ENCODE data around the gene EIF3K.

EIF3K gene

DNA sequence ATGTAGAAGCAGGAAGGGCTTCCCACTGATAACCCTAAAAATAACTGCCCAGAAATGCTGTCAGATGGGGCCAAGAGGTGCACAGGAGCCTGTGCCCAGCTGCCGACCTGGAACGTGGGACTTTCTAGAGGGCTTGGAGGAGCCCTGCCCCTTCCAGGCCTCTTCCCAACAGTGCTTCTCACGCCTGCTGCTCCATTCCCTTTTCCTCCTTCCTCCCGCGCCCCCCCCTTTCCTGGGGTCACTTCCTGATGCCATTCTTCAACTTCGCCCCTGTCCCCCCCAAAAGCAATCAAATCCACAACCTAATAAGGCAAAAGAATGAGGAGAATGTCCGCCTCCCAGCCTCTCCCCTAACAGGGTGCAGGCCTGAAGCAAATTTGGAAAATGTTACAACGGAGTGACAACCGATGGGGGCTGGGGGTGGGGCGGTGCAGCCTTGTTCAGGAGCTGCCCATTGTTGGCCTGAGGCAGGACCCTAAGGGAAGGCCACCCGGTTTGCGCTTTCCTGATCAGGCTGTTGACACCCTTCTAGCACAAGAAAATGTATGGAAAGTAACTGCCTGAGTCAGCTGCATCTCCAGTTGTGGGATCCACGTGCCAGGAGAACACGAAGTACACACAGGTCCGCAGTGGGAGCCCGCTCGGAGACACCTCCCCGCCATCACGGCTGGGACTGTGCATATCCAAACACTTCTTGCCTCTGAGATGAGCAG, 47.1 kb downstream of the EIF3K start:
- peaks cover 51% of the 10 kb centered on the region for H3K4me1 ChIP-seq (ENCODE audit: control insufficient read depth, insufficient read depth, low read length, unreplicated experiment)
- H3K27me3 ChIP-seq (ENCODE audit: insufficient read depth, low read length): no peaks in the 10 kb centered on the region
- H3K36me3 ChIP-seq (ENCODE audit: insufficient read depth, low read length): peaks cover 4% of the 10 kb centered on the region; the same call in 1 of the 2 replicates
- H3K79me2 ChIP-seq (ENCODE audit: control insufficient read depth, insufficient read depth, low read length, unreplicated experiment): peaks cover 95% of the 10 kb centered on the region
- peak overlapping the region; percentile 33; the same call in 1 of the 2 replicates for H3K4me3 ChIP-seq (ENCODE audit: low read depth, low read length)
- H2AFZ ChIP-seq (ENCODE audit: low read length, unreplicated experiment): no peak overlapping the region
- peak overlapping the region; percentile 91 for H3K27ac ChIP-seq (ENCODE audit: low read depth, low read length)

GRCh38 chr19:38666663-38667511, 47.9 kb downstream of the EIF3K start:
- H3K27ac ChIP-seq (ENCODE audit: low read depth, low read length): peak overlapping the region; percentile 91
- peak overlapping the region; percentile 25; the same call in 1 of the 2 replicates for H3K4me3 ChIP-seq (ENCODE audit: low read depth, low read length)
- H3K27me3 ChIP-seq (ENCODE audit: insufficient read depth, low read length): no peaks in the 10 kb centered on the region
- H2AFZ ChIP-seq (ENCODE audit: low read length, unreplicated experiment): no peak overlapping the region
- H3K36me3 ChIP-seq (ENCODE audit: insufficient read depth, low read length): peaks cover 2% of the 10 kb centered on the region; the same call in 1 of the 2 replicates
- H3K4me1 ChIP-seq (ENCODE audit: control insufficient read depth, insufficient read depth, low read length, unreplicated experiment): peaks cover 49% of the 10 kb centered on the region
- peaks cover 98% of the 10 kb centered on the region for H3K79me2 ChIP-seq (ENCODE audit: control insufficient read depth, insufficient read depth, low read length, unreplicated experiment)

GRCh38 chr19:38667661-38668171, 48.7 kb downstream of the EIF3K start:
- Histone ChIP-seq H3K27ac (ENCODE audit: low read depth, low read length) (peak overlapping the region; percentile 91), H3K36me3 (ENCODE audit: insufficient read depth, low read length) (no peaks in the 10 kb centered on the region), H3K4me3 (ENCODE audit: low read depth, low read length) (no peak overlapping the region), H2AFZ (ENCODE audit: low read length, unreplicated experiment) (no peak overlapping the region), H3K4me1 (ENCODE audit: control insufficient read depth, insufficient read depth, low read length, unreplicated experiment) (peaks cover 49% of the 10 kb centered on the region), H3K27me3 (ENCODE audit: insufficient read depth, low read length) (no peaks in the 10 kb centered on the region), H3K79me2 (ENCODE audit: control insufficient read depth, insufficient read depth, low read length, unreplicated experiment) (peaks cover 93% of the 10 kb centered on the region)

DNA sequence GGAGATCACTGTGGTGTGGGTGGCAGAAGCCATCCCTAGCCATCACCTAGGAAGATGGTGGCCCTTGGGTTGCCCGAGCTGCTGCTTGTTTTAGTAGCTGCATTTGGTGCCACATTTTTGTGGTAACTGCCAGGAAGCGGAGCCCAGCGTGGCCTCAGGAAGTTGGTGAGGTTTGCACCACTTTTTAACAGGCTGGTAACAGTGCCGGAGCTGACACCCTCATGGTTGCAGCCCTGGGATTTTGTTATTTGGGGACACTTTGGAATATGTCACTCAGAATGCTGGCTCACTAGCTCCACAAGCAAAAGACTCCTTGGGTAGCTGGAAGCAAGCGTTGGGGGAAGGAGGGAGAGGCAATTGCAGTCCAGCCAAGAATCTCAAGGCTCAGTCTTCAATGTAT, 50.6 kb downstream of the EIF3K start:
- H3K4me3 ChIP-seq (ENCODE audit: low read depth, low read length): no peak overlapping the region

DNA sequence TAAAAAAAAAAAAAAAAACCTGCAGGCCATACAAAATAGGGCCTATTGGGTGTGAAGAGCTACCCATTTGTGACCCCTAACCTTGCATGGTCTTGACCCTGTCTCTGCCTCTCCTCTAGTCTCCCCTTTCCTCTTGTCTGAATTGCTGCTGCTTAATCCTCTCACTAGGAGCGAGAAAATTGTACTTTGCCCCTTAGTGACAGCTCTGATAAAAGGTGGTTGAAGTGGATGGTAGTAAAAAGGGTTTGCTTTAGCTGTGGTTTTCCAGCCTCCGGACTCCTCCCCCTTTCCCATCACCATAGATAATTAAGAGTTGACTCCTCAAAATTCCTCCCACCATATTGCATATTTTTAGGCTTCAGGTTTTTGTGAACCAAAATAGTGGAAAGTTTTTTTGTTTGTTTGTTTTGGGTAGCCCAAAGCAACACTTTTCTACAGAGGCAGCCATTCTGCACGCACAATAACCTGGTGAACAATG, 52.0 kb downstream of the EIF3K start:
- Histone ChIP-seq H3K36me3 (ENCODE audit: insufficient read depth, low read length) (no peaks in the 10 kb centered on the region), H2AFZ (ENCODE audit: low read length, unreplicated experiment) (no peak overlapping the region), H3K79me2 (ENCODE audit: control insufficient read depth, insufficient read depth, low read length, unreplicated experiment) (peaks cover 88% of the 10 kb centered on the region), H3K4me3 (ENCODE audit: low read depth, low read length) (no peak overlapping the region), H3K27me3 (ENCODE audit: insufficient read depth, low read length) (no peaks in the 10 kb centered on the region), H3K4me1 (ENCODE audit: control insufficient read depth, insufficient read depth, low read length, unreplicated experiment) (peaks cover 36% of the 10 kb centered on the region), H3K27ac (ENCODE audit: low read depth, low read length) (no peak overlapping the region; the same call in 1 of the 2 replicates)

More for the DNA sequence above, 50.6 kb downstream of the EIF3K start:
- H3K36me3 ChIP-seq (ENCODE audit: insufficient read depth, low read length): no peaks in the 10 kb centered on the region
- peaks cover 38% of the 10 kb centered on the region for H3K4me1 ChIP-seq (ENCODE audit: control insufficient read depth, insufficient read depth, low read length, unreplicated experiment)
- H3K27ac ChIP-seq (ENCODE audit: low read depth, low read length): no peak overlapping the region
- no peaks in the 10 kb centered on the region for H3K27me3 ChIP-seq (ENCODE audit: insufficient read depth, low read length)
- peaks cover 88% of the 10 kb centered on the region for H3K79me2 ChIP-seq (ENCODE audit: control insufficient read depth, insufficient read depth, low read length, unreplicated experiment)
- H2AFZ ChIP-seq (ENCODE audit: low read length, unreplicated experiment): no peak overlapping the region

DNA sequence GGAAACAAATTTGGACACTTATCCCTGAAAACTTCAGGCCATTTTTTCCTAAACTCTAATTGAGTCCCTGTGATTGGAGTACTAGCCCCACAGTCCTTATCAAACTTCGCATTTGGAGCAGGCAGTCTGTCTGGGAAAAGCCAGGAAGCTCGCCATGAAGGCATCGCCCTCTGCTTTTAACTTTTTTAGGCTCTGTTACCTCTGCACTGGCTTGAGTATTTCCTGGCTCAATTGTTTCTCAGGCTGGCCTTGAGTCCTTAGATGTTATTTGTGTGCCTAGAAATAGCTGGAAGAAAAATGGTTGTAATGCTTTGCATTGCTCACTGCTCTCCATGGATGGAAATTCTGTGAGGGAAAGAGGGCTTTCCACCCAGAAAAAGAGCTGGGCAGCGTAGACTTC, 52.7 kb downstream of the EIF3K start:
- peaks cover 36% of the 10 kb centered on the region for H3K4me1 ChIP-seq (ENCODE audit: control insufficient read depth, insufficient read depth, low read length, unreplicated experiment)
- peaks cover 88% of the 10 kb centered on the region for H3K79me2 ChIP-seq (ENCODE audit: control insufficient read depth, insufficient read depth, low read length, unreplicated experiment)
- no peaks in the 10 kb centered on the region for H3K27me3 ChIP-seq (ENCODE audit: insufficient read depth, low read length)
- no peaks in the 10 kb centered on the region for H3K36me3 ChIP-seq (ENCODE audit: insufficient read depth, low read length)
- H3K27ac ChIP-seq (ENCODE audit: low read depth, low read length): no peak overlapping the region; the same call in 1 of the 2 replicates
- no peak overlapping the region for H3K4me3 ChIP-seq (ENCODE audit: low read depth, low read length)
- no peak overlapping the region for H2AFZ ChIP-seq (ENCODE audit: low read length, unreplicated experiment)

DNA sequence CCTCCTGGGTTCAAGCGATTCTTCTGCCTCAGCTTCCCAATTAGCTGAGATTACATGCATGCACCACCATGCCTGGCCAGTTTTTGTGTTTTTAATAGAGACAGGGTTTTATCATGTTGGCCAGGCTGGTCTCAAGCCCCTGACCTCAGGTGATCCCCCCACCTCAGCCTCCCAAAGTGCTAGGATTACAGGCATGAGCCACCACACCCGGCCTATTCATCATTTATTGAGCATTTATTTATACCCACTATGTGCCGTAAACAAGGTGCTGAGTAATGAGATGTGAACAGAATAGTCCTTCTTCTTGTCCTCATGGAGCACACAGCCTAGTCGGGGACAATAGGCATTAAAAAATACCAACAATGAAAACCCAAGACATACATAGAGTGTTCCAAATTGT, 54.0 kb downstream of the EIF3K start:
- no peak overlapping the region for H3K4me3 ChIP-seq (ENCODE audit: low read depth, low read length)
- peaks cover 88% of the 10 kb centered on the region for H3K79me2 ChIP-seq (ENCODE audit: control insufficient read depth, insufficient read depth, low read length, unreplicated experiment)
- no peaks in the 10 kb centered on the region; the same call in 1 of the 2 replicates for H3K36me3 ChIP-seq (ENCODE audit: insufficient read depth, low read length)
- peaks cover 25% of the 10 kb centered on the region for H3K4me1 ChIP-seq (ENCODE audit: control insufficient read depth, insufficient read depth, low read length, unreplicated experiment)
- no peak overlapping the region for H3K27ac ChIP-seq (ENCODE audit: low read depth, low read length)
- H2AFZ ChIP-seq (ENCODE audit: low read length, unreplicated experiment): no peak overlapping the region
- H3K27me3 ChIP-seq (ENCODE audit: insufficient read depth, low read length): no peaks in the 10 kb centered on the region

GRCh38 chr19:38674388-38675171, 55.6 kb downstream of the EIF3K start:
- no peaks in the 10 kb centered on the region; the same call in 1 of the 2 replicates for H3K36me3 ChIP-seq (ENCODE audit: insufficient read depth, low read length)
- H3K79me2 ChIP-seq (ENCODE audit: control insufficient read depth, insufficient read depth, low read length, unreplicated experiment): peaks cover 89% of the 10 kb centered on the region

GRCh38 chr19:38675611-38676010, 56.6 kb downstream of the EIF3K start:
- Histone ChIP-seq H3K27ac (ENCODE audit: low read depth, low read length) (peak overlapping the region; percentile 29; the same call in 1 of the 2 replicates), H3K79me2 (ENCODE audit: control insufficient read depth, insufficient read depth, low read length, unreplicated experiment) (peaks cover 88% of the 10 kb centered on the region)

More at GRCh38 chr19:38674388-38675171, 55.6 kb downstream of the EIF3K start:
- Histone ChIP-seq H2AFZ (ENCODE audit: low read length, unreplicated experiment) (no peak overlapping the region), H3K4me3 (ENCODE audit: low read depth, low read length) (no peak overlapping the region), H3K27me3 (ENCODE audit: insufficient read depth, low read length) (no peaks in the 10 kb centered on the region), H3K4me1 (ENCODE audit: control insufficient read depth, insufficient read depth, low read length, unreplicated experiment) (peaks cover 25% of the 10 kb centered on the region), H3K27ac (ENCODE audit: low read depth, low read length) (no peak overlapping the region)

More at GRCh38 chr19:38675611-38676010, 56.6 kb downstream of the EIF3K start:
- H3K27me3 ChIP-seq (ENCODE audit: insufficient read depth, low read length): no peaks in the 10 kb centered on the region
- no peaks in the 10 kb centered on the region; the same call in 1 of the 2 replicates for H3K36me3 ChIP-seq (ENCODE audit: insufficient read depth, low read length)
- H2AFZ ChIP-seq (ENCODE audit: low read length, unreplicated experiment): no peak overlapping the region
- no peak overlapping the region for H3K4me3 ChIP-seq (ENCODE audit: low read depth, low read length)
- peaks cover 25% of the 10 kb centered on the region for H3K4me1 ChIP-seq (ENCODE audit: control insufficient read depth, insufficient read depth, low read length, unreplicated experiment)

All from ACC112 (cell line).